GM21825 (cell line): ENCODE data around the gene REPS2.

ENCODE experiments used
- ATAC-seq: cut with Tn5 transposase; IDR thresholded peaks from one replicate; pipeline ENCODE4 v1.9.1; 2021; ENCODE audit warnings: mild to moderate bottlenecking, moderate library complexity; ENCODE audit not compliant: unreplicated experiment

REPS2 gene

DNA sequence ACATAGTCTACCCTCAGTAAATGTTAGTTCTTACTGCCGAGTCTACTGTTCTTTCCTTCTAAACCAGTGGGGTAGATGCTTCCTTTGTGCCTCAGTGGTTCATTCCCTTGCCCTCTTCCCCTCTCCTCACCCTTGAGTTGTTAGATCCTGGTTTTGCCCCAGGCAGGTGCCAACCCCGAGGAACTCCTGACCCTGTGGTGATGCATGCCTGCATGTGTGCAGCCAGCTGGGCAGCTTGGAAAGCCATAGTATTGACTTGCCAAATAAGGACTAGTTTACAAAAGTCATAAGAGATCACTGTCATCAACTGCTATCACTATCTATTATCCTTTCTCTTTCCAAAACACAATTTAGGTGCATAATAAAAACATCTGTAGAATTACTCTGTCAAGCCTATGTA, 50.9 kb downstream of the REPS2 start:
- ATAC-seq: no peak

DNA sequence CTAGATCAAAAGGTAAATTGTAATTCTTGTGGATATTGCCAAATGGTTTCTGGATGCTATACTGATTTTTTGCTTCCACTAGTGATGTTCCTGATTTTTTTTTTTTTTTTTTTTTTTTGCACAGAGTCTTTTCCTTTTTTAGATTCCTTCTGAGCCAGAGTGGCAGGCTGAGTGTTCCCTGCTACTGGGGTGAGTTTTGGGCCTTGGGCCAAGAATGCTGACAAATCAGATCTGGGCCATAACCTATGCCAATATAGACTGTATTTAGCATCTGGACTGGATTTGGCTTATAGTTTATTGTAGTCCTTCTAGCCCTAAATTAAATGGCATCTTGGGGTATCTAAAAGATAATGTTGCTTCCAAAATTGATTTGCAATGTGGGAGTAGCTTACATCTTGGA, 52.8 kb downstream of the REPS2 start:
- no peak for ATAC-seq

DNA sequence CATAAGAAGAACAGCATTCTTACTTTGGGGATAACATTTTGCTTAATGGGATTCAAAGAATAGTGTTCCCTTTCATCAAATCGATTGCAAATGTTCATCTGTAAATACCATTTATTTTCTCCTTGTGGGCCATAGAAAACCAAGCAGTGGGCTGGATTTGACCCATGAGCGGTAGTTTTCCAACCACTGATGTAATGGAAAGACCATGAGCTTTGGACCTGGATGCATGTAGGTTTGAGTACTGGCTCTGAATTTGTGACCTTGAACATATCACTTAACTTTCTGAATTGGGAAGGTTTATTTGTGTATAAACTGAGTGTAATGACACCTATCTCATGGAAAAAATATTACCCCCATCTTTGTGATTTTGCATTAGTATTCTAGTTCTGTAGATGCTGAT, 54.3 kb downstream of the REPS2 start:
- ATAC-seq: no peak

DNA sequence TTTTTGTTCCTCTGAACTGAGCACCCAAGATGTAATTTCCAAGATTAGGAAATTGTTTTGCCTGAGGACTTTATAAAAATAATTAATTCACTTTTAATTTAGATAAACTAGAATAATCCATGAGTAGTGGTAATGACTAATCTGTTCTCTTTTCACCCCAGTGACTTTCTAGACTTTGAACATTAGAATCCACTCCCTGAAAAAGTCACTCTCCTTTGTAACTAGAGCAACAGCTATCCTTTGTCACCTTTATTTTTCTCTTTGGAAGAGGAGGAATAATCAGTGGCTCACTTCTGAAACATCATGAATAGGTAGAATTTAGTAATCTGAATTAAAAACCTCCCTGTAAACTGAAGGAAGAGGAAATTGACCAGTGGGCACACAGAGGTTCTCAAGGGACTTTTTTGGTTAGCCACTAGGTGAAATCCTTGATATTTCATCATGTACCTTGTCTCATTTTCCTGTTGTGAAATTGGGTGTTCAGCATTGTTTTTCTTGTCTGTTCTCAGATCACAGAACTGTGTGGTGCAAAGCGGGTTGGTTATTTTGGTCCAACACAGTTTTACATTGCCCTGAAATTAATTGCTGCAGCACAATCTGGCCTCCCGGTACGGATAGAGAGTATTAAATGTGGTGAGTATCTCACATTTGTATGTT, 59.4 kb downstream of the REPS2 start:
- ATAC-seq: no peak

DNA sequence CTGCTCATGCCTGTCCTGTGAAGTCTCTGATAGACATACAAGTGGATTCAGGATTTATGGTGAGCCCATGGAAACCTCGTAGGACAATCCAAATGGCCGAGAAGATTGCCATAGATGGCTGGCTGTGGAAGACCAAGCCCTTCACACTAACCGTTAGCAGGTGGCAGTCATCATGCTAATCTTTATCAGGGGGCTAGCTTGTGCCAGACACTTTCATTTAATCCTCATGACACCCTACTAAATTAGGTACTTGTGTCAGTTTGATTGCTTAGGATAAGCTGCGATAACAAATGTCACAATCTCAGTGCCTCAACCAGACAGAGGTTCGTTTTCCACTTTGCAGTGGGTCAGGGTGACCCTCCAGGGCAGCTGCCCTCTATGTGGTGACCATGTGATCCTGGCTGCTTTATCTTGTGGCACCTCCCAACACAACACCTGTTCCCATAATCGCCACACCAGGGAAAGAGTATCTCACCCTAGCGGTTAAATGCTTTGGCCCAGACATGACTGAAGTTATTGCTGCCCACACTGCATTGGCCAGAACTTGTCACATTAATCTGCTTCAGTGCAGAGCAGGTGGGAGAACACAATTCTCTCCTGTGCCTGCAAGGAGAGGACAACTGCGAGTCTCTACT, 60.8 kb downstream of the REPS2 start:
- no peak for ATAC-seq

DNA sequence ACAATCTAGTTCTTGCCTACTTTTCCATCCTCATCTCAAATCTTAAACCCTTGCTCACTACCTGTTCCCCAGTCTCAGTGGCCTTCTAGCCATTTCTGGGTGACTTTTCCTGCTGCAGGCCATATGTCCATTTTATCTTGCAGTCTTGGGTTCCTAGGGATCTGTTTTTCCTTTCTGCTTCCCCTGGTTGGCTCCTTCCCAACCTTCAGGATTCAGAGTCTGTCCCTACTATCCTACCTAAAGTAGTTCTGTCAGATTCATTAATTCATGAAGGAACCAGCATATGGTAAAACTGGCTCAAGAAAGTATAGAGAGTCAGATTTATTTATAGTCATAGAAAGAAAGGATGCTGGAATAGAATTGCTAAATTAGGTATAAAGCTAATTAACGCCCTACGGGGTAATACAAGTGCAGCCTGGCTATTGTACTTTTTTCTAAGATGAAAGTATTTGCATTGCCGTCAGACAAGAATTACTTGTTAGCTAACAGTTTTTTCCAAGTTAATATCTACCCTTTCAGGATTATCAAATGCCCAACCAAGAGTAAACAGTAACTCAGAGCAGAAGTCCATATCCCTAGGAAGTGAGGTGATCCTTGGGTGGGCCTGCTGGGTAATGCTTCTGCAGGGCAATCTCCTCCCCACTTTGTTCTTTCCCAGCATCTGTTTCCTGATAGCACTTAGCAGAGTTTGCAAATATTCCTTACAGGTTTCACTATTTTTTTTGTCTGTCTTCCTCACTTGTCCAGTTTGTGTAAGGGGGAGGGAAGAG, 63.6 kb downstream of the REPS2 start:
- no peak for ATAC-seq

DNA sequence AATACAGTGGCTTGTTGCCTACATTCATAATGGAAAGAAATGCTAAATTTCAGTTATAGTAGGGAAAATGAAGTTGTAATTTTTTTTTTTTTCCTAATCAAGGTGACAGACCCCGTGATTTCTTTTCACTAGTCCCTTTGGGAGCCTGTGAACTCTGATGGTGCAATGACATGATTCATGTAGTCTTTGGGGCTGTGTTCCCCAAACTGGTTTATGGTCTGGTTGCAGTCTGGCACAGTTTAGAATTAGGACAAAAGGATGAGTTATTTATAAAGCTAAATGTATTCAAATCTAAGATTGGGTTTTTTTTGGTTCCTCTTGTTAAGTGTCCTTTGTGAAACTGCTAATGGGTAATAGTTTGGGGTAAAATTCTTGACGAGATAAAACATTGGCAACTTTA, 66.0 kb downstream of the REPS2 start:
- ATAC-seq: no peak

DNA sequence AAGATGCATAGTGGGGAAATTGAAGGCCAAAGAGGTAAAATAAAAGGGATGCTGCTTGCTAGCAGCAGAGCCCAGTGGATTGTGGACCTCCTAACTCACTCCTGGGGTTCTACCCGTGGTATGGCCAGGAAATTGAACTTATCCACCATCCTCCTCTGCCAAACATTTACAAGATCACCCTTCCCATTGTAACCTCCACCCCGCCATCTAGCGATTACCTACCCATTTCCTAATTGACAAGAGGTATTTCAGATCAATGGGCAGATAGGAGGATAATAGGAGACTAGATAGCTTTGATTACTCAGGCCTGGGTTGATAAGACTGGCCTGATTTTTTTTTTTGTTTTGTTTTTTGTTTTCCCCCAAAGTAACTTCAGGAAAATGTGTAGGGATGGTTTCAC, 67.8 kb downstream of the REPS2 start:
- no peak for ATAC-seq

DNA sequence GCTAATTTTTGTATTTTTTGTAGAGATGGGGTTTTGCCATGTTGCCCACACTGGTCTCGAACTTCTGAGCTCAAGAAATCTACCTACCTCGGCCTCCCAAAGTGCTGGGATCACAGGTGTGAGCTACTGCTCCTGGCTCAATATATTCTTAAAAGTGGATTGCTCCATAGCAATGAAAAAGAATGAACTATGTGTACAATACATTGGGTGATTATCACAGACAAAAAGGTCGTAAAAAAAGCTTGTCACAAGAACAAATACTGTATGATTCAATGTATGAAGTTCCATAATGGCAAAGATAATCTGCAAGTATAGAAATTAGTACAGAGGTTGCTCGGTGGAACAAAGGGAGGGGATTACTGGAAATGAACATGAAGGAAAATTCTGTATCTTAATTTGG, 70.7 kb downstream of the REPS2 start:
- no peak for ATAC-seq

DNA sequence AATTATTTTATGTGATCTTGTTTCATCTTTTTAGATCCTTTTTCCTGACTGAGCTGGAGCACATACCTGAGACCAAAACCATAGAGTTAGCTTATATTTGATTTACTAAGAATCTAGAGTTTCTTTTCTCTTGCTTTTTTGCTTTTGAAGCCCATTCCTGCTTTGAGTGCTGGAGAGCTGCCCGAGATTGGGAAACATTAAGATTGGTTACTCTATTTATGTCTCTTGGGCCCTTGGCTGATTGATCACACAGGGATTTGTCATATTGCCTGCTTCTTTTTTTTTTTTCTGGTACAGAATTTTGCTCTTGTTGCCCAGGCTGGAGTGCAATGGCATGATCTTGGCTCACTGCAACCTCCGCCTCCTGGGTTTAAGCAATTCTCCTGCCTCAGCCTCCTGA, 73.9 kb downstream of the REPS2 start:
- ATAC-seq: no peak

DNA sequence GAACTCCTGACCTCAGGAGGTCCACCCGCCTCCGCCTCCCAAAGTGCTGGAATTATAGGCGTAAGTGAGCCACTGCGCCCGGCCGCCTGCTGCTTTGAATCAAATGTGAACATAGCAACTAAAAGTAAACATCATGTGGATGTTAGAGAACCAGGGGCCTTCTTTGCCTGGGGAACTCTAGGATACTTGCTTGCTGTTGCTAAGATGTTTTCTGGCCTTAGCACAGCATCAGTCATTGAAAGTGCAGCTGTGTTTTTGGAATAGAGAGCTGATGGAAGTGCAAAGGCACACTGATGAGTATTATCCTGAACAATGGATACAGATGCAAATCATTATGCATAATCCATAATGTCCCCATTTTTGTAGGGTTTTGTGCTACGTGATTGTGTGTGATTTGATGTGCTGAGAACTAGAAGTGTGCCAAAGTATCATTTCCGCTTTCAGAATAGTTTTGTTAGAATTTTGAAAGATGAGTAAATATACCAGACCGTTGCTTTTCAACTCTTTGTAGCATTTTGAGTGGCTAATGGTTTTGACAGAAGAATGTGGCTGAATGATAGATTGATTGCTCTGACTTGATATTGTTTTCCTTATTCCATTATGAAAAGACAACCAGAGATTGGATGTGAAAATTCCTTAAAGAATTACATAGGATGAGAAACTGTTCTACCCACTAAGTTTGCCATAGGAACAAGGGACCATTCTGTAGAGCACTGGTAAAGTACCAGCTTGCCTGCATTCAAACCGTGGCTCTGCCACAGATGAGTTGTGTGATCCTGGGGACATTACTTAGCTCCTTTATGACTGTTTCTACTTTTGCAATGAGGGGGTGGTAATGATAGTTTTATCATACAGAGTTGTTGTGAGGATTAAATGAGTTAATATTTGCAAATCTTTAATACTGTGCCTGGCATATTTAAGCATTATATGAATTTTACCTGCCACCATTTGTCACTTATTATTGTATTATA, 74.7 kb downstream of the REPS2 start:
- no peak for ATAC-seq

DNA sequence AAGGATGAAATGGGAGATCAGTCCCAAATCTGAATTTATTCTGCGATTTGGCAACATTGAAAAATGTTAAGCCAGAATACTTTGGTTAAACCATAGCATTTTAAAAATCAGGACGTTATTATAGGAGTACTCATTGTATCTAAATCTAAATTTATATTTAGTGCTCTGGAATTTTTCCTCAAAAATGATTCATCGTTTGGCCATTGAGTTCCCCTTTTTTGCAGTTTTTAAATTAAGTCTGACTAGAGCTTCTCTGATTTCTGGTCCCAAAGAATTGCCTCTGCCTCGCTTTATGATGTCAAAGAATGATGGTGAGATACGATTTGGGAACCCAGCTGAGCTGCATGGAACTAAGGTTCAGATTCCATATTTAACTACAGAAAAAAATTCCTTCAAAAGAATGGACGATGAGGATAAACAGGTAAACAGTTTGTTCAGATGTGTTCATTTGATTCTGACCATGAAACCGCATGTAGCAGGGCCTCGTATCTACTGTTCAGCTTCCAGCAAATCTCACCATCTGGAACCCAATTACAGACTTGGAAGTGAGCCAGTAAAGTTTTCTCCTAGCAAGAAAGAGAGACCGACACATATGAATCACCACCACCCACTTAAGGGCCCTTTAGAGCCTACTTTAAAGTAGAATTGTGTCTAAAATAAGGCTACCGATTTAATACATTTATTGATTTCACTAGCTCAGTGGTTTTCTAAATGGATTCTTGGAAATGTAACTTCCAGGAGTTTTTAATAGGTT, 75.6 kb downstream of the REPS2 start:
- ATAC-seq: no peak

DNA sequence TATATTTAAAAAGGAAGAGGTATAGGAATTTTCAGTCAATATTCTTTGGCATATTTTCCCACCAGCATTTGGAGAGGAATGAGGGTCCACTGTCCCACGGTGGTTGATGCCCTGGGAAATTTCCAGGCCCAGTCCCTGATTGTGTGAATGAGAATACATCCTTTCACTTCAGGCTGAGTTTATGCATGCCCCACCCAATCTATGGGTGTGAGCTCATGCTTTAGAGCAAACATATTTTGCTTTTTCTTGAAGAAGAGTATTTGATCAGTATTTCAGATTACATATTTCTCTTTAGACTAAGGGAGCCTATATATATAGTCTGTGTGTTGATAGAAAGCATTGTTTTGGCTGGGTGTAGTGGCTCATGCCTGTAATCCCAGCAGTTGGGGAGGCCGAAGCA, 77.2 kb downstream of the REPS2 start:
- ATAC-seq: no peak

DNA sequence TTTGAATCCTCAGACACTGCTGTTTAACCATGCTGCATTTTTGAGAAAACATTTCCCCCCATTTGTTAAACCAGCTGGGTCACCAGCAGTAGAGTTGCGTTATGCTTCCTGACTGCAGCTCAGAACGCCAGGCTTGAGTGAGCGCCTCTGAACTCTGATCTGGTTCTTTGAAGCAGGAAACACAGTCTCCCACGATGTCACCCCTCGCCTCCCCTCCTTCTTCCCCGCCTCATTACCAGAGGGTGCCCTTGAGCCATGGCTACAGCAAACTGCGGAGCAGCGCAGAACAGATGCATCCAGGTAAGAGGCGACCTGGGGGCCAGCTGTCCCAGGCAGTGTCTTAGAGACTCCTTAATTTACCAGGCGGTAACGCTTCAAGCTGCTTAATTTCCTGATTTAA, 78.4 kb downstream of the REPS2 start:
- ATAC-seq: no peak

DNA sequence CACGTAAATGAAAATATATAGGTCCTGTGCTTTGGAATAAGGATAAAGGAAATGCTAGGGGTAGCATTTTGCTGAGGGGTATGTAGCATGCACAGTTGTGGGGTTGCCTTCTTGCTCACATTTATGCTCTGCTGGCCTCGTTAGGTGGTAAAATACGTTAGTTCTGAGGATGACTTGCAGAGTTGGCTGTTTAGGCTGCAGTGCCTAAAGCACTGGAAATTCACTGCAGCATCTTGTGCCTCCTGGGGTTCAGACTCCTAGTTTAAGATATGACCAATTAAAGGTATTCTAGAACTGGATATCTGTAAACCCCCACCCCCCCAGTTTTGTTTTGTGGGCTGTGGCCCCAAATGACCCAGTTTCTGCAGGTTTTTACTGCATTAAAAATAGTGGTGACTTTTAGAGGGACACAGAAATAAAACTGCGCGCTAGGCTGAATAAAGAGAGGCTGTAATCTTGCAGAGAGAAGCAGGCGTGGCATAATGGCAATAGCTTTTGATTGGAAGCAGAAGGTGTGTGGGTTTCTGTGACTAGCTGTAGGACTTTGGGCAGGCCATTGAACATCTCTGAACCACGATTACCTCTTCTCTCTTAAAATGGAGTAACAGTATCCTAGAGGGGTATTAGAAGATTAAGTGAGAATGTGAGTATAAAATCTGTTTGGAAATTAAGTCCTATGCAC, 79.3 kb downstream of the REPS2 start:
- no peak for ATAC-seq

DNA sequence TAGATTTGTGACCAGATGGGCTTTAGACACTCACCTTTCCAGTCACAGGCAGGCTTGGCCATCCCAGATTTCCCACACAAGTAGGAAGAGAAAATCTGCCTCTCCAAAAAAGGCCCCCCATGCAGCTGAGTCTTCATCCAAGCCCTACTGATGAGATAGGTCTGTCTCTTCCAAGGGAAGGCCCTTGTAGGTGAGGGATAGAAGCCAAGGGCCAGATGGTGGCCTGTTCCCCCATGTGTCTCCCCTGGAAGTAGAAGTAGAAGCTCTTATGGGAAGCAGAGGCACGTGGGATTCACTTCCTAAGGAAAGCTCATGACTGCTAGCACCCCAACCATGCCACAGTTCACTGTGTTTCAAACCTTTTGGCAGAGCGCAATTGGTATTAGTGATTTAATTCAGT, 81.5 kb downstream of the REPS2 start:
- ATAC-seq: no peak

DNA sequence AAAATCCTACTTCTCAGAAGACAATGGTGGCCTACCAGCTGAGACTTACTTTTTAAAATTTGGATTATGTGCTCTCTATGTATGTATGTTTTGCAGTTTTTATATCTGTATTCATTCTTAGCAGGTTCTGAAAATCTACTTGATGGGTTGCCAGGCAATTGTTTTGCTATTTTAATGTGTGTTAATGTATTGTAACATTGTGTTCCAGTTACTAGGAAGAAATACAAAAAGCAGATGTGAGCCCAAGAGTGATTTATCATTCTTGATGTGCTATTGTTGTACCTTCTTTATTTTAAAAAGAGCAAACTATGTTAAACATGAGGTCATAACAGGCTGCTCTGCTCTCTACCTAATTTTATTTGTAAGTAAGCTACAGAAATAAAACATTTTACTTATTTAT, 81.9 kb downstream of the REPS2 start:
- no peak for ATAC-seq

DNA sequence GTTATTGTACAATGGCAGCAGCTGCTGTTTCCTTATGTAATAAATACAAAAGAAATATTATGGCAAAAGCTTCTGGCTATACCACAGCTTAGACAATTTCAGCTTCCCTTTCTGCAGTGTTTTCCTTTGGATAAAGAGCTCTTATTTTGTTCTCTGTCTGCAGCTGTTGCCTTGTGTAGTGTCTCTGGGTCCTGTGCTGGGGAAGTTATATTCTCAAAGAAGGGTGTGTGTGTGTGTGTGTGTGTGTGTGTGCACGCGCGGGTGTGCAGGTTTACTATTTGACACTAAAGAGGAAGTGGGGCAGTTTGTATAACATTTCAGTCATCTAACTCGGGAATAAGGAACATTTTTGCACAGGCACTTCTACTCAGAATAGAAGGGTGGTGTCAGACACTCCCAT, 83.6 kb downstream of the REPS2 start:
- ATAC-seq: no peak

DNA sequence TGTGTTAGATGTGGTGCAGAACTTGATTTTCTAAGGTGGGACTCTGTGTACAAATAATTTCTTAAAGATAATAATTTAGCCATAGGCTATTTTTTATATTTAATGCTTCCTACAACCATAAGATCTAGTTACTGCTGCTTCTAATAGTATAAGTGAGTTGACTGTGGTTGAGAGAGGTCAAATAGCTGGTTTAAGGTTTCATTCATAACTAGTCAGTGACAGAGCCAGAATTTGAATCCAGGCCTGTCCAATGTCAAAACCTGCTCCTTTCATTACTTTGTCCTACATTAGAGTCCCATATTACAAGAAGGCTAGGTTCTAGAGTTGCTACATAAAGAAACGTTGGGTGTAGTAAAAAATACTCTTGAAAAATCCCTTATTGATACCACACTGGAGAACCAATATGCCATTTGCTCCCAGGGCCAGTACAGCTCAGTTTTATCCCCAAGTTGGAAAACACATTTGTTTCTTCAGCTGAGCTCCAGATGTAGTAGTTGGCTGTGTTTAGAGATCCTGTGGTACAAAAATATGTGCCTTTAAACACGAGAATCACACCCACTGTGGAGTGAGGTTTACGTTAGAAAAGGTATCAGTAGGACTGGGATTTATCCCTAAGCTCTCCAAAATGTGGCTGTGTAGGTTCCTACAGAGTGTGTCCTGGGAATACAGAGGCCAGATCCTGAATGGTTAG, 84.3 kb downstream of the REPS2 start:
- no peak for ATAC-seq
